H1 (cell line): ENCODE measurements around the gene CCDC106. TPM values are rescaled to one million over a fixed set of nuclear protein-coding genes. Genes with fewer than 3 reads are reported as not detected.

Source experiments
- CTCF ChIA-PET: fragments of 300-600 bp; sonication (Branson Sonifier 250); formaldehyde crosslinking; loops from one replicate; lab custom pipeline; 2021; ENCODE audit not compliant: partially characterized antibody; lab: Charles Lee
- POLR2A ChIA-PET: fragments of 300-600 bp; sonication (Branson Sonifier 250); formaldehyde crosslinking; loops from one replicate; lab custom pipeline; 2021; ENCODE audit warnings: inconsistent platforms; ENCODE audit not compliant: partially characterized antibody; lab: Charles Lee
- DNase-seq, 2 experiments: peaks; one replicate each; pipeline versions ENCODE4 v3.0.0 to v3.0.0-alpha.2; 2010 to 2022; ENCODE audit warnings: low spot score in 2 of 2, low read depth in 1 of 2, mixed read lengths in 1 of 2
- FAIRE-seq: peaks from 2 replicates; lab custom pipeline; 2011; peaks lifted over from hg19 to GRCh38; lab: Jason Lieb, UNC
- H2AFZ ChIP-seq: 2 replicates; pipeline ENCODE4 v1.8.1; 2012; ENCODE audit warnings: low read length, inconsistent platforms
- H2AK5ac ChIP-seq: 2 replicates; pipeline ENCODE4 v1.6.1; 2013; ENCODE audit warnings: low read depth, low read length
- H2BK120ac ChIP-seq: replicated peaks from 2 replicates; pipeline ENCODE3; 2013; ENCODE audit warnings: low read depth, low read length, inconsistent platforms
- H2BK12ac ChIP-seq: 2 replicates; pipeline ENCODE4 v1.6.1; 2013; ENCODE audit warnings: low read depth, low read length
- H2BK15ac ChIP-seq: 2 replicates; pipeline ENCODE4 v1.6.1; 2013; ENCODE audit warnings: low read length
- H2BK20ac ChIP-seq: 2 replicates; pipeline ENCODE4 v1.6.1; 2013; ENCODE audit warnings: low read length
- H2BK5ac ChIP-seq: 2 replicates; pipeline ENCODE4 v1.6.1; 2013; ENCODE audit warnings: low read depth, low read length
- H3K14ac ChIP-seq: 2 replicates; pipeline ENCODE4 v1.6.1; 2013; ENCODE audit warnings: inconsistent platforms; ENCODE audit not compliant: insufficient read length
- H3K18ac ChIP-seq: 2 replicates; pipeline ENCODE4 v1.6.1; 2013; ENCODE audit warnings: low read length; ENCODE audit errors: extremely low read depth
- H3K23ac ChIP-seq: 2 replicates; pipeline ENCODE4 v1.6.1; 2013; ENCODE audit warnings: inconsistent platforms; ENCODE audit not compliant: insufficient read length
- H3K23me2 ChIP-seq: 2 replicates; pipeline ENCODE4 v1.6.1; 2013; ENCODE audit warnings: low read depth, low read length
- H3K27ac ChIP-seq: 2 replicates; pipeline ENCODE4 v1.6.1; 2011; ENCODE audit warnings: low read depth, low read length, inconsistent platforms
- H3K27me3 ChIP-seq, 4 experiments: replicated peaks in 1 of 4; 1 replicate in 1 of 4; 2 replicates in 3 of 4; pipeline versions ENCODE4 v1.6.1 to v1.8.1; 2011 to 2013; ENCODE audit warnings: low read length in 3 of 4, mild to moderate bottlenecking in 3 of 4, inconsistent platforms in 2 of 4, mixed read lengths in 2 of 4, moderate library complexity in 1 of 4; ENCODE audit not compliant: control insufficient read depth in 3 of 4, insufficient read depth in 3 of 4; ENCODE audit errors: extremely low read depth in 1 of 4
- H3K36me3 ChIP-seq, 4 experiments: 2 replicates each; pipeline versions ENCODE4 v1.6.1 to v1.8.1; 2011 to 2013; ENCODE audit warnings: mild to moderate bottlenecking in 4 of 4, low read length in 3 of 4, moderate library complexity in 2 of 4, control low read depth in 1 of 4, inconsistent platforms in 1 of 4; ENCODE audit not compliant: insufficient read depth in 4 of 4, control insufficient read depth in 2 of 4
- H3K4ac ChIP-seq: replicated peaks from 2 replicates; pipeline ENCODE3; 2013; ENCODE audit warnings: low read length, low read depth, mixed read lengths, inconsistent platforms; ENCODE audit not compliant: insufficient read length
- H3K4me1 ChIP-seq, 4 experiments: replicated peaks in 1 of 4; 1 replicate in 1 of 4; 2 replicates in 3 of 4; pipeline versions ENCODE4 v1.6.1 to v1.8.1; 2011 to 2013; ENCODE audit warnings: low read length in 3 of 4, inconsistent platforms in 2 of 4, mixed read lengths in 1 of 4; ENCODE audit not compliant: insufficient read depth in 4 of 4, control insufficient read depth in 3 of 4
- H3K4me2 ChIP-seq, 2 experiments: 2 replicates each; pipeline versions ENCODE4 v1.6.1 to v1.8.1; 2011 to 2013; ENCODE audit warnings: low read depth in 2 of 2, low read length in 2 of 2, control low read depth in 1 of 2, inconsistent platforms in 1 of 2, mild to moderate bottlenecking in 1 of 2; ENCODE audit not compliant: insufficient read depth in 1 of 2
- H3K4me3 ChIP-seq, 4 experiments: fragments of 200-600, 300-600 bp in 1 of 4; sonication (generic), shearing (Covaris generic), sonication (Bioruptor Twin) in 1 of 4; 2 replicates each; pipeline versions ENCODE4 v1.5.1 to v1.8.1; 2011 to 2016; ENCODE audit warnings: low read length in 4 of 4, low read depth in 3 of 4, control low read depth in 2 of 4, inconsistent platforms in 2 of 4, mild to moderate bottlenecking in 2 of 4, mixed read lengths in 1 of 4, moderate library complexity in 1 of 4; ENCODE audit not compliant: insufficient read depth in 2 of 4; ENCODE audit errors: extremely low read depth in 1 of 4
- H3K56ac ChIP-seq: replicated peaks from 2 replicates; pipeline ENCODE3; 2013; ENCODE audit warnings: low read depth, mild to moderate bottlenecking, mixed read lengths, low read length, inconsistent platforms; ENCODE audit not compliant: insufficient read length
- H3K79me1 ChIP-seq: 2 replicates; pipeline ENCODE4 v1.6.1; 2013; ENCODE audit warnings: low read depth, low read length, control low read depth
- H3K79me2 ChIP-seq, 2 experiments: 2 replicates each; pipeline versions ENCODE4 v1.6.1 to v1.8.1; 2012 to 2013; ENCODE audit warnings: low read length in 2 of 2, mild to moderate bottlenecking in 2 of 2, inconsistent platforms in 1 of 2; ENCODE audit not compliant: insufficient read depth in 2 of 2, control insufficient read depth in 1 of 2
- H3K9ac ChIP-seq, 4 experiments: replicated peaks in 1 of 4; 1 replicate in 1 of 4; 2 replicates in 3 of 4; pipeline versions ENCODE4 v1.6.1 to v1.8.1; 2011 to 2013; ENCODE audit warnings: low read depth in 3 of 4, low read length in 3 of 4, control low read depth in 2 of 4, mild to moderate bottlenecking in 2 of 4, moderate library complexity in 2 of 4, inconsistent platforms in 1 of 4; ENCODE audit errors: extremely low read depth in 1 of 4
- H3K9me3 ChIP-seq, 2 experiments: 2 replicates each; pipeline versions ENCODE4 v1.6.1 to v1.8.1; 2012 to 2013; ENCODE audit warnings: mild to moderate bottlenecking in 2 of 2, moderate library complexity in 2 of 2, control low read depth in 1 of 2, inconsistent platforms in 1 of 2, low read depth in 1 of 2, low read length in 1 of 2, mixed read lengths in 1 of 2; ENCODE audit not compliant: insufficient read depth in 2 of 2
- H4K20me1 ChIP-seq, 2 experiments: replicated peaks in 1 of 2; 2 replicates each; pipeline versions ENCODE3 to v1.8.1; 2011 to 2013; ENCODE audit warnings: inconsistent platforms in 2 of 2, low read length in 2 of 2, mild to moderate bottlenecking in 1 of 2; ENCODE audit not compliant: insufficient read depth in 2 of 2, control insufficient read depth in 1 of 2
- H4K5ac ChIP-seq: 2 replicates; pipeline ENCODE4 v1.6.1; 2013; ENCODE audit warnings: low read length, low read depth, mixed read lengths, inconsistent platforms; ENCODE audit not compliant: insufficient read length
- H4K8ac ChIP-seq: 2 replicates; pipeline ENCODE4 v1.8.0; 2013; ENCODE audit warnings: mild to moderate bottlenecking, moderate library complexity, low read length, inconsistent platforms; ENCODE audit not compliant: insufficient read depth; ENCODE audit errors: extremely low read depth
- H4K91ac ChIP-seq: replicated peaks from 2 replicates; pipeline ENCODE3; 2013; ENCODE audit warnings: low read length, mixed read lengths, inconsistent platforms; ENCODE audit not compliant: insufficient read length
- BRCA1 ChIP-seq: IDR thresholded peaks from 2 replicates; pipeline ENCODE4 v1.6.1; 2012; ENCODE audit warnings: low read depth, low read length, improper control_type of control experiment
- CTBP2 ChIP-seq: IDR thresholded peaks from 2 replicates; pipeline ENCODE4 v1.7.0; 2011; ENCODE audit warnings: borderline replicate concordance, mild to moderate bottlenecking, moderate library complexity, mixed read lengths, low read length; ENCODE audit not compliant: insufficient read depth, insufficient read length
- E2F6 ChIP-seq: IDR thresholded peaks from 2 replicates; pipeline ENCODE4 v1.6.1; 2012; ENCODE audit warnings: inconsistent platforms
- EZH2 ChIP-seq: fragments of 200-600 bp; sonication (generic); IDR thresholded peaks from 2 replicates; pipeline ENCODE4 v1.7.1; 2012; ENCODE audit warnings: low read depth, mild to moderate bottlenecking, moderate library complexity, low read length, inconsistent platforms; ENCODE audit not compliant: severe bottlenecking
- FOSL1 ChIP-seq: IDR thresholded peaks from 2 replicates; pipeline ENCODE4 v1.6.1; 2011; ENCODE audit warnings: mild to moderate bottlenecking, low read depth, low read length, moderate library complexity; ENCODE audit not compliant: insufficient read depth
- KDM4A ChIP-seq: IDR thresholded peaks from one replicate; pipeline ENCODE4 v1.7.1; 2012; ENCODE audit warnings: low read depth, mild to moderate bottlenecking, moderate library complexity, low read length, inconsistent platforms; ENCODE audit not compliant: severe bottlenecking
- SIRT6 ChIP-seq: IDR thresholded peaks from one replicate; pipeline ENCODE4 v1.7.1; 2012; ENCODE audit warnings: low read length, inconsistent platforms
- SP4 ChIP-seq: IDR thresholded peaks from 2 replicates; pipeline ENCODE4 v1.6.1; 2012; ENCODE audit warnings: low read length, inconsistent platforms
- TBP ChIP-seq: IDR thresholded peaks from 2 replicates; pipeline ENCODE4 v1.6.1; 2011; ENCODE audit warnings: low read depth, low read length, improper control_type of control experiment
- TCF12 ChIP-seq: IDR thresholded peaks from 2 replicates; pipeline ENCODE4 v1.6.1; 2011; ENCODE audit warnings: low read depth, mild to moderate bottlenecking, low read length
- YY1 ChIP-seq: IDR thresholded peaks from 2 replicates; pipeline ENCODE4 v1.6.1; 2011; ENCODE audit warnings: low read depth, mild to moderate bottlenecking, low read length
- ZNF274 ChIP-seq: IDR thresholded peaks from 2 replicates; pipeline ENCODE4 v1.7.0; 2012; ENCODE audit warnings: low read length, borderline replicate concordance; ENCODE audit errors: extremely low read depth
- WGBS, 2 experiments: shearing (Covaris generic) in 1 of 2; methylation state at CpG; one replicate each; pipeline versions ENCODE4 v1.1.6 to v1.1.7; 2013 to 2015; ENCODE audit warnings: low lambda C conversion rate in 2 of 2, mixed read lengths in 2 of 2, inconsistent platforms in 1 of 2, low coverage in 1 of 2, missing lambda C conversion rate in 1 of 2; ENCODE audit not compliant: insufficient replicate concordance in 2 of 2, insufficient coverage in 1 of 2, insufficient read length in 1 of 2; ENCODE audit errors: extremely low coverage in 1 of 2, missing lambda C conversion rate in 1 of 2; 5-methylcytosine and 5-hydroxymethylcytosine counted together
- polyA plus RNA-seq, 7 experiments: library from polyadenylated mRNA; depleted of rRNA in 3 of 7; stranded (reverse) in 5 of 7; unstranded in 2 of 7; fragments of >200 nt in 5 of 7; fragments of 200-250 nt in 2 of 7; gene quantifications; 1 replicate in 5 of 7; 2 replicates in 1 of 7; 4 replicates in 1 of 7; pipeline versions ENCODE4 v1.2.1 to v1.2.3, GENCODE V29; 2011 to 2013; ENCODE audit warnings: missing spikeins in 2 of 7, mixed read lengths in 2 of 7
- total RNA-seq: library from RNA; stranded (reverse); fragmentation: NEBNext Ultra II Directional; extraction: Animal tissue kit (Norgen Biotek cat#: 25700); gene quantifications from 2 replicates; pipeline ENCODE4 v1.2.1, GENCODE V29; 2021

CCDC106 gene
- total and polyA plus RNA-seq, 2 of the 8 experiments (the other 6 are each of a cell fraction or from before 2014, with no cell fraction given): 12.0 to 20.1 TPM

DNA sequence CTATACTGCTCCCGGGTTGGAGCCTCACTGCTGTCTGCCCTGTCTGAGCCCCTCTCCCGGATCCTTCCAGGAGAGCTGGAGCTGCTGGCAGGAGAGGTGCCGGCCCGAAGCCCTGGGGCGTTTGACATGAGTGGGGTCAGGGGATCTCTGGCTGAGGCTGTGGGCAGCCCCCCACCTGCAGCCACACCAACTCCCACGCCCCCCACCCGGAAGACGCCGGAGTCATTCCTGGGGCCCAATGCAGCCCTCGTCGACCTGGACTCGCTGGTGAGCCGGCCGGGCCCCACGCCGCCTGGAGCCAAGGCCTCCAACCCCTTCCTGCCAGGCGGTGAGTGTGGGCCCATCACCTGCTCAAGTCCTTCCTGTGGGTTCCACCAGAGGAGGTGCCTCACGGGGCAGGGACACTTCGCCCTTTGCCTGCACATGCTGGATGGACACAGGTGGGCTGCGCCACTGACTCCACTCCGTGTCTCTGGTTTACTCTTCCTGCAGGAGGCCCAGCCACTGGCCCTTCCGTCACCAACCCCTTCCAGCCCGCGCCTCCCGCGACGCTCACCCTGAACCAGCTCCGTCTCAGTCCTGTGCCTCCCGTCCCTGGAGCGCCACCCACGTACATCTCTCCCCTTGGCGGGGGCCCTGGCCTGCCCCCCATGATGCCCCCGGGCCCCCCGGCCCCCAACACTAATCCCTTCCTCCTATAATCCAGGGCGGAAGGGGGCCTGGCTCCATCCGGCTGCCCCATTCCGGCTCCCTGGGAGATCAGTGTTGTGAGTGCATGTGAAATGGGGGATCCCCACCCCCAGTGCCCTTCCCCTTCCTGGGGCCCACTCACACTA is 46.9 kb downstream of the CCDC106 start:
- TF ChIP-seq FOSL1 (no peak), BRCA1 (no peak), E2F6 (no peak), SIRT6 (no peak), SP4 (no peak), ZNF274 (no peak), YY1 (no peak), TBP (no peak), CTBP2 (no peak), TCF12 (no peak), EZH2 (no peak), KDM4A (no peak)
- 90% methylated on average over 27 of the region's 37 CpGs; no CpG with 5 or more reads in 1 of the 2 experiments for WGBS, 2 experiments
- CTCF ChIA-PET: interaction anchor here (3.2 kb wide), 1 partner anchor 9 kb away, joined by 12 read pairs; no protein-coding TSS in a partner anchor
- Histone ChIP-seq H4K5ac (no peak overlapping the region), H3K36me3 (peaks cover 4 to 36% (median 20%) of the 10 kb centered on the region in 4 experiments; a peak in 6 of 8 replicates), H3K18ac (no peak overlapping the region), H2AFZ (no peak overlapping the region), H3K9ac (no peak overlapping the region), H4K20me1 (peaks cover 0 to 10% of the 10 kb centered on the region in 2 experiments), H3K4me2 (no peak overlapping the region), H3K23me2 (no peaks in the 10 kb centered on the region), H3K4me1 (no peaks in the 10 kb centered on the region), H2BK15ac (no peak overlapping the region), H3K56ac (no peak overlapping the region), H3K4me3 (no peak overlapping the region), H3K9me3 (no peaks in the 10 kb centered on the region), H2BK12ac (no peak overlapping the region), H2BK120ac (no peak overlapping the region), H2BK5ac (no peak overlapping the region), H4K91ac (no peak overlapping the region), H3K4ac (no peak overlapping the region), H4K8ac (no peak overlapping the region), H3K79me1 (no peaks in the 10 kb centered on the region; the same call in 1 of the 2 replicates), H3K14ac (no peak overlapping the region), H3K23ac (no peak overlapping the region), H3K27me3 (no peaks in the 10 kb centered on the region), H2BK20ac (no peak overlapping the region), H3K79me2 (no peaks in the 10 kb centered on the region), H2AK5ac (no peak overlapping the region), H3K27ac (no peak overlapping the region)
- POLR2A ChIA-PET: interaction anchor here (1.0 to 1.6 kb wide), 4 partner anchors 10 to 38 kb away, joined by 3 read pairs; partner anchors contain the start of gene EPN1
- DNase-seq (no peak), FAIRE-seq (no peak)
